ENCODE results near the gene LAMB2.

Gene LAMB2

DNA sequence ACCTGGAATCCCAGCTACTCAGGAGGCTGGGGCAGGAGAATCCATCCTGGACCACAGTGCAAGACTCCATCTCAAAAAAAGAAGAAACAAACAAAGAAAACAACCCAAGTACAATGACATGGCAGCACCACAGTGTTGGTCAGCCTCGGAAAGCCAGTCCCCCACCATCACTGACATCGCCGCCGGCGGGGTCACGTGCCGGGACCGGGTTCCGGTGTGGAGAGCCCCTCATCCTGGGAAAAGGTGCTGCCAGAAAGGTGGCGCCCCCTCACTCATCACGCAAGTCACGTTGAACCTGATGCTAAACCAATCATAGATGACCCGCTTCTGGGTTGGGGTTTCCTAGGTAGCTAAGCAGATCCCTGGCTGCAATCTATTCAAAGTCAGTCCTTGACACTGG lies 56.7 kb downstream of the LAMB2 start:
- DNase-seq (ENCODE audit: low read depth in 2 of 2) = no peak
